A549 (cell line): ENCODE measurements around the gene BCAS3.

Experiments used
- BHLHE40 ChIP-seq: IDR thresholded peaks from 2 replicates; pipeline ENCODE4 v1.6.1; 2012; ENCODE audit warnings: low read depth, low read length, inconsistent platforms
- CHD4 ChIP-seq: fragments of 200-600 bp; sonication (generic); IDR thresholded peaks from 2 replicates; pipeline ENCODE4 v1.6.1; 2016; ENCODE audit warnings: antibody characterized with exemption, mild to moderate bottlenecking, borderline replicate concordance
- EP300 ChIP-seq, 2 experiments: fragments of >200 bp; sonication (Bioruptor Twin); formaldehyde crosslinking; IDR thresholded peaks; 2 replicates in 1 of 2; 3 replicates in 1 of 2; pipeline ENCODE4 v1.6.1; 2016 to 2017
- JUN ChIP-seq, 2 experiments: fragments of >200 bp; sonication (Bioruptor Twin); formaldehyde crosslinking; IDR thresholded peaks; 2 replicates in 1 of 2; 3 replicates in 1 of 2; pipeline ENCODE4 v1.6.1; 2016 to 2017
- KDM1A ChIP-seq: fragments of 200-600 bp; sonication (generic); IDR thresholded peaks from 2 replicates; pipeline ENCODE4 v1.6.1; 2016; ENCODE audit warnings: low read depth, mild to moderate bottlenecking
- MAZ ChIP-seq: fragments of 150-350 bp; IDR thresholded peaks from 2 replicates; pipeline ENCODE4 v1.6.1; 2014; ENCODE audit warnings: antibody characterized with exemption, low read depth, low read length, borderline replicate concordance
- POLR2A ChIP-seq: IDR thresholded peaks from 2 replicates; pipeline ENCODE4 v1.6.1; 2012; ENCODE audit warnings: mild to moderate bottlenecking, low read length
- TF ChIP-seq, protein P1 (sequence below): fragments of 150-350 bp; IDR thresholded peaks from 2 replicates; pipeline ENCODE4 v1.6.1; 2014; ENCODE audit warnings: low read depth, mild to moderate bottlenecking, low read length
- TF ChIP-seq, protein P2 (sequence below): fragments of >200 bp; sonication (Bioruptor Twin); formaldehyde crosslinking; IDR thresholded peaks from 3 replicates; pipeline ENCODE4 v1.5.1; 2016
- TF ChIP-seq, protein P3 (sequence below): IDR thresholded peaks from 2 replicates; pipeline ENCODE4 v1.6.1; 2012; ENCODE audit warnings: low read depth, borderline replicate concordance

DNA sequence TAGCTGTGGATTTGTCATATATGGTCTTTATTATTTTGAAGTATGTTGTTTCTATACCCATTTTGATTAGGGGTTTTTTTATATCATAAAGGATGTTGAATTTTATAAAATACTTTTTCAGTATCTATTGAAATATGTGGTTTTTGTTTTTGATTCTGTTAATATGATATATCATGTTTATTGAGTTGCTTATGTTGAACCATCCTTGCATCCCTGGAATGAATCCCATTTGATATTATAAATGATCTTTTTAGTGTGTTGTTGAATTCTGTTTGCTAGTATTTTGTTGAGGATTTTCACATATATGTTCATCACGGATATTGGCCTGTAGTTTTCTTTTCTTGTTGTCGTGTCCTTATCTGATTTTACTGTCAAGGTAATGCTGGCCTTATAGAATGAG is 286.5 kb downstream of the BCAS3 start:
- TF ChIP-seq, protein P1, sequence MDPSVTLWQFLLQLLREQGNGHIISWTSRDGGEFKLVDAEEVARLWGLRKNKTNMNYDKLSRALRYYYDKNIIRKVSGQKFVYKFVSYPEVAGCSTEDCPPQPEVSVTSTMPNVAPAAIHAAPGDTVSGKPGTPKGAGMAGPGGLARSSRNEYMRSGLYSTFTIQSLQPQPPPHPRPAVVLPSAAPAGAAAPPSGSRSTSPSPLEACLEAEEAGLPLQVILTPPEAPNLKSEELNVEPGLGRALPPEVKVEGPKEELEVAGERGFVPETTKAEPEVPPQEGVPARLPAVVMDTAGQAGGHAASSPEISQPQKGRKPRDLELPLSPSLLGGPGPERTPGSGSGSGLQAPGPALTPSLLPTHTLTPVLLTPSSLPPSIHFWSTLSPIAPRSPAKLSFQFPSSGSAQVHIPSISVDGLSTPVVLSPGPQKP, result no peak
- TF ChIP-seq, protein P2, sequence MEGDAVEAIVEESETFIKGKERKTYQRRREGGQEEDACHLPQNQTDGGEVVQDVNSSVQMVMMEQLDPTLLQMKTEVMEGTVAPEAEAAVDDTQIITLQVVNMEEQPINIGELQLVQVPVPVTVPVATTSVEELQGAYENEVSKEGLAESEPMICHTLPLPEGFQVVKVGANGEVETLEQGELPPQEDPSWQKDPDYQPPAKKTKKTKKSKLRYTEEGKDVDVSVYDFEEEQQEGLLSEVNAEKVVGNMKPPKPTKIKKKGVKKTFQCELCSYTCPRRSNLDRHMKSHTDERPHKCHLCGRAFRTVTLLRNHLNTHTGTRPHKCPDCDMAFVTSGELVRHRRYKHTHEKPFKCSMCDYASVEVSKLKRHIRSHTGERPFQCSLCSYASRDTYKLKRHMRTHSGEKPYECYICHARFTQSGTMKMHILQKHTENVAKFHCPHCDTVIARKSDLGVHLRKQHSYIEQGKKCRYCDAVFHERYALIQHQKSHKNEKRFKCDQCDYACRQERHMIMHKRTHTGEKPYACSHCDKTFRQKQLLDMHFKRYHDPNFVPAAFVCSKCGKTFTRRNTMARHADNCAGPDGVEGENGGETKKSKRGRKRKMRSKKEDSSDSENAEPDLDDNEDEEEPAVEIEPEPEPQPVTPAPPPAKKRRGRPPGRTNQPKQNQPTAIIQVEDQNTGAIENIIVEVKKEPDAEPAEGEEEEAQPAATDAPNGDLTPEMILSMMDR, result no peak
- TF ChIP-seq POLR2A, result no peak
- no peak for TF ChIP-seq JUN (IDR thresholded peaks at IDR 0.05)
- TF ChIP-seq, protein P3, sequence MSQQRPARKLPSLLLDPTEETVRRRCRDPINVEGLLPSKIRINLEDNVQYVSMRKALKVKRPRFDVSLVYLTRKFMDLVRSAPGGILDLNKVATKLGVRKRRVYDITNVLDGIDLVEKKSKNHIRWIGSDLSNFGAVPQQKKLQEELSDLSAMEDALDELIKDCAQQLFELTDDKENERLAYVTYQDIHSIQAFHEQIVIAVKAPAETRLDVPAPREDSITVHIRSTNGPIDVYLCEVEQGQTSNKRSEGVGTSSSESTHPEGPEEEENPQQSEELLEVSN, result no peak
- TF ChIP-seq BHLHE40, result no peak
- no peak for TF ChIP-seq CHD4
- no peak for TF ChIP-seq EP300 (IDR thresholded peaks at IDR 0.05)
- no peak for TF ChIP-seq KDM1A
- TF ChIP-seq MAZ, result no peak
